RWPE1 (cell line): Measurements from ENCODE around the gene CREM.
A peak's percentile ranks its signal among the peaks of the same experiment; 100 is the strongest.
"Not testable (repeated sequence)": the region's sequence is repeated elsewhere in the genome, so short reads cannot be mapped to it uniquely, and the experiment has no call there.

Source experiments
- CTCF ChIA-PET: fragments of 350-600 bp; sonication (Branson Sonifier 250); formaldehyde crosslinking; extraction: SDS; loops from one replicate; lab custom pipeline; 2021; lab: Yijun Ruan, JAX
- POLR2A ChIA-PET: fragments of 400-600 bp; formaldehyde crosslinking; extraction: SDS; loops from one replicate; lab custom pipeline; 2020; ENCODE audit warnings: antibody characterized with exemption; ENCODE audit not compliant: low non-redundant PET; lab: Yijun Ruan, JAX
- DNase-seq: peaks from one replicate; pipeline ENCODE4 v3.0.0; 2012; ENCODE audit warnings: low spot score
- H3K27ac ChIP-seq: fragments of 450-650 bp; 2 replicates; pipeline ENCODE4 v1.5.1; 2017
- CTCF ChIP-seq: fragments of 450-650 bp; conservative IDR thresholded peaks from 2 replicates; pipeline ENCODE4 v1.5.1; 2017; ENCODE audit warnings: low read depth, mild to moderate bottlenecking

The CREM gene

GRCh38 chr10:35216303-35216905, 89.8 kb downstream of the CREM start:
- ChIA-PET CTCF (interaction anchor here (0.8 to 1.7 kb wide), 5 partner anchors 19 to 97 kb away, joined by 3 to 5 read pairs (median 4); partner anchors contain the start of gene CREM), POLR2A (interaction anchor here (1.1 kb wide), 1 partner anchor 90 kb away, joined by 6 read pairs; the partner anchor contains the start of gene CREM)
- no peak for DNase-seq
- no peak overlapping the region for H3K27ac ChIP-seq
- TF ChIP-seq CTCF: no peak

- ChIA-PET POLR2A (interaction anchor here (1.1 kb wide), 1 partner anchor 91 kb away, joined by 6 read pairs; the partner anchor contains the start of gene CREM), CTCF (interaction anchor here (0.8 to 1.7 kb wide), 4 partner anchors 21 to 97 kb away, joined by 3 to 5 read pairs (median 4); partner anchors contain the start of gene CREM)
- H3K27ac ChIP-seq, DNase-seq: not testable (repeated sequence)
Observed at GRCh38 chr10:35216956-35217355, 90.3 kb downstream of the CREM start.

GRCh38 chr10:35217455-35217854, 90.8 kb downstream of the CREM start:
- CTCF ChIA-PET: interaction anchor here (1.0 to 1.7 kb wide), 3 partner anchors 22 to 98 kb away, joined by 4 to 5 read pairs (median 5); partner anchors contain the start of gene CREM
- no peak for DNase-seq
- TF ChIP-seq CTCF: no peak
- no peak overlapping the region for H3K27ac ChIP-seq
- POLR2A ChIA-PET: no interaction called here

GRCh38 chr10:35218339-35218955, 91.8 kb downstream of the CREM start:
- peak; percentile 51 for DNase-seq
- peak; percentile 81 for TF ChIP-seq CTCF
- ChIA-PET POLR2A (no interaction called here), CTCF (interaction anchor here (0.6 to 1.7 kb wide), 4 partner anchors 9 to 222 kb away, joined by 3 to 6 read pairs (median 4); partner anchors contain the start of gene CREM)
- no peak overlapping the region for H3K27ac ChIP-seq

- ChIA-PET POLR2A (no interaction called here), CTCF (interaction anchor here (0.8 to 1.3 kb wide), 2 partner anchors 46 to 98 kb away, joined by 3 to 4 read pairs; no protein-coding TSS in a partner anchor)
- TF ChIP-seq CTCF: no peak
- no peak for DNase-seq
- H3K27ac ChIP-seq: no peak overlapping the region
Observed at GRCh38 chr10:35219292-35219691, 92.6 kb downstream of the CREM start.

- no peak for TF ChIP-seq CTCF
- no peak overlapping the region for H3K27ac ChIP-seq
- DNase-seq: no peak
- CTCF ChIA-PET: interaction anchor here (0.6 to 1.3 kb wide), 3 partner anchors 46 to 273 kb away, joined by 3 to 4 read pairs (median 4); no protein-coding TSS in a partner anchor
- POLR2A ChIA-PET: no interaction called here
Observed at GRCh38 chr10:35219891-35220890, 93.5 kb downstream of the CREM start.
